GM12874 (cell line): Measurements from ENCODE around the gene PTPN12.

ENCODE experiments used
- TF ChIP-seq, protein P1 (sequence below): IDR thresholded peaks from 2 replicates; pipeline ENCODE4 v1.5.1; 2011; ENCODE audit warnings: low read depth, mild to moderate bottlenecking, control low read depth, low read length, moderate library complexity; ENCODE audit not compliant: insufficient read depth

Gene PTPN12

DNA sequence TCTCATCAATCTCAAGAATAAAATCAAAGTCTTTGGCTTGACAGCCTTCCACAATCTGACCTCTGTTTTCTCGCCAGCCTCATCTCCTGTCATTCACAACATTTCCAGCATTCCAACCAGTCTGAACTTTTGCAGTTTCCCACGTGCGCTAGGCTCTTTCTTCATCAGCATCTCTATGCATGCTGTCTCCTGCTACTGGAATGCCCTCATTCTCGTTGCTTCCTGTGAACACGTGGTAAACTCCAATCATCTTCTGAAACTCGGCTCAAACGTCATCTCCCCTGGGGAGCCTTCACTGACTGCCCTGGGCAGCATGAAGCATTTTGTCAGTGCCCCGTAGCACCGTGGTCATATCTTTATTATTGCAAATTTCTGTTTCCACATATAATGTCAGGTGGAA is 146.9 kb downstream of the PTPN12 start:
- TF ChIP-seq, protein P1, sequence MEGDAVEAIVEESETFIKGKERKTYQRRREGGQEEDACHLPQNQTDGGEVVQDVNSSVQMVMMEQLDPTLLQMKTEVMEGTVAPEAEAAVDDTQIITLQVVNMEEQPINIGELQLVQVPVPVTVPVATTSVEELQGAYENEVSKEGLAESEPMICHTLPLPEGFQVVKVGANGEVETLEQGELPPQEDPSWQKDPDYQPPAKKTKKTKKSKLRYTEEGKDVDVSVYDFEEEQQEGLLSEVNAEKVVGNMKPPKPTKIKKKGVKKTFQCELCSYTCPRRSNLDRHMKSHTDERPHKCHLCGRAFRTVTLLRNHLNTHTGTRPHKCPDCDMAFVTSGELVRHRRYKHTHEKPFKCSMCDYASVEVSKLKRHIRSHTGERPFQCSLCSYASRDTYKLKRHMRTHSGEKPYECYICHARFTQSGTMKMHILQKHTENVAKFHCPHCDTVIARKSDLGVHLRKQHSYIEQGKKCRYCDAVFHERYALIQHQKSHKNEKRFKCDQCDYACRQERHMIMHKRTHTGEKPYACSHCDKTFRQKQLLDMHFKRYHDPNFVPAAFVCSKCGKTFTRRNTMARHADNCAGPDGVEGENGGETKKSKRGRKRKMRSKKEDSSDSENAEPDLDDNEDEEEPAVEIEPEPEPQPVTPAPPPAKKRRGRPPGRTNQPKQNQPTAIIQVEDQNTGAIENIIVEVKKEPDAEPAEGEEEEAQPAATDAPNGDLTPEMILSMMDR, result no peak

DNA sequence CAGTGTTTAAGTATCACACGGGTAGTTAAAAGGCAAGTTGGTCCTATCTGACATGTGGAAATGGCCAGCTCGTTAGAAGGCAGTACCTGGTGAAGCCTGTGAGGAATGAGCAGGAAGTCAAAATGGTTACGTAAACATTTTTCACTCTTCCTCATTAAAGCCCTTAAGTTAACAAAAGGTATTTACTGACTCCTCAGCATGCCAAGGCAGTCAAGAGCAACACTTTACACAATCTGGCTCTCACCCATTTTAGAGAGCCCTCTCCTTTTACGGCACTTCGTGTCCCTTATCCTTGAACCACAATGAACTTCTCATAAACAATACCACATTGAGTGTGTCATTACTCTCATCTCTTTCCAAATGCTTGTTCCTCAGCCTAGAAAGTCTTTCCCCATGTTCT is 148.1 kb downstream of the PTPN12 start:
- TF ChIP-seq, protein P1, result no peak

DNA sequence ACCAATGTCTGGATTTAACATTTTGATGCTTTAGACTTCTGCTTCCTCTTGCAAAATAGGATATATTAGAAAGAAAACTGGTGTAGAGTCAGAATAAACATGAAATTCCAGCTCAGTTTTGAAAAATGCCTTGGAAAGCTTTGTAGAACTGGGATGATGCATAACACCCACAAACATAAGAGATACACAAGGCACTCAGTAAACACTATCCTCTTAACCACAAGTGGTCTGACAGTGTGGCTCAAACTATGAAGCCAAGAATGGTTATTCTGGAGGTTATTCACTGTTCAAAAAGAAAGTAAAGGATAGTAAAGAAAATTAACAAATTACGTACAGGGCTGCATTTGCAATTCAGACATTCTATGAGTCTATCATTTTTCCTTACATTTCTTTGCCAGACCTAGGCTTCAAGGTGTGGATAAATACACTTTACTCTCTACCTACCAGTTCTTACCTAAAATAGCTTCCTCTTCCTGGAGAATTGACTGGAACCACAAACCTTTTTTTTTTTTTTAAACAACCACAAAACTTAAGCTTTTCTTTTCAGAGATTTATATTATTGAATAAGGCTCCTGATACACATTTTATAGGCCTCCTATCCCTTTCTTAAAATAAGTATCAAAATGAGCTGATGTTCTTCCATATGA is 150.1 kb downstream of the PTPN12 start:
- TF ChIP-seq, protein P1, result no peak

DNA sequence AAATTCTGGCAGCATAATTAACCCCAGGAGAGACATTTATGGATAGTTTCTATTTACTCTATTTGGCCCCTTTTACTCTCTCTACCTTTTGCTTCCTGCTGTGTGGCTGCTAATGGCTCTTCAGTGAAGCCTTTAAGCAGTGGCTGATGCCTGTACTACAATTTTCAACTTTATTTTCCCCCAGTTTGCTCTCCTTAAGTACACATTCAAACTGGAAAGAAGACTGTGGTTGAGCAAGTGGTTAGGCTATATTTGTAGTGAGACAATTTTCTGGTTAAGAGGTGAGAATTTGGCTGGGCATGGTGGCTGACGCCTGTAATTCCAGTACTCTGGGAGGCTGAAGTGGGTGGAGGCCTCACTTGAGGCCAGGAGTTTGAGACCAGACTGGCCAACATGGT is 150.7 kb downstream of the PTPN12 start:
- TF ChIP-seq, protein P1, result no peak
